Measurements from ENCODE around the gene NT5DC2.

Gene NT5DC2

GRCh38 chr3:52509753-52510328 lies 23.8 kb downstream of the NT5DC2 start:
- DNase-seq (ENCODE audit: low read depth): no peak

DNA sequence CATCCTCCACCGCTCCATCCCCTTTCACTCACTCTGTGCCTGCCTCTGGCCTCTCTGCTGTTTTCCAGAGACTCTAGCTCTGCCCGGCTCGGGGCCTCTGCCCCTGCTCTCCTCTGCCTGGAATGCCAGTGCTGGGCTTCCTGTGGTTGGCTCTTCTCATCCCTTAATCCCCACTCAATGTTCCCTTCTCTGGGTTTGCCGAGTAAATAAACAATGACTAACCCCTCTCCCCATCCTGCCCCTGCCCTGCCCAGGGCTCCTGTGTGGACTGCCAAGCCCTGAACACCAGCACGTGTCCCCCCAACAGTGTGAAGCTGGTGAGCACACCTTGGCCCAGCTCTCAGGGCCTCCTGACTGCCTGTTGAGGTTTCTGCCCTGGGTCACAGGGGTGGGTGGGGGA lies 26.3 kb downstream of the NT5DC2 start:
- DNase-seq (ENCODE audit: low read depth): no peak

DNA sequence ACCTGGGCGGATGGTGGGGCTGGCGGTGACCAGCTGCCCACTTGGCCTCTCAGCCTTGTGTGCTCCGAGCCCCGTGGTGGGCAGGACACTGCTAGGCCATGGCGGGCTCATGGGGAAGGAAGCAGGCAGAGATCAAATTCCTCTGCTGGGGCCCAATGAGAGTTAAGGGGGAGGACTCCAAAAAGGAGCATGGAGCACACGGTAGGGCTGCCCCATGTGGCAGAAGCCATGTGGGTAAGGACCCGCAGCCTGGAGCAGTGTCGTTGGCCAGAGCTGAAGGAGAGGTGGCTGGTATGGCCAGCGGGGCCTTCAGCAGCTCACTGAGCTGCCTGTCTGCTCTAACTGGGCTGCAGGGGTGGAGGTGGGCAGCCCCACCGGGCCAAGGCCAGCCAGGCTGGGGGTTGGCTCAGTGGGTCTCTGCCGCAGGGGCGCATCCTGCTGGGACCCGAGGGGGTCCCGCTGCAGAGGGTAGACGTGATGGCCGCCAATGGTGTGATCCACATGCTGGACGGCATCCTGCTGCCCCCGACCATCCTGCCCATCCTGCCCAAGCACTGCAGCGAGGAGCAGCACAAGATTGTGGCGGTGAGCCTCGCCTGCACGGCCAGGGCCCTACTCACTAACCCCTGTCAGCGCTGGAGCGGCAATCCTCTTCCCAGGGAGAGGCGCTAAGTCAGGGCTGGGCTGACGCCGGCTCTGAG lies 27.2 kb downstream of the NT5DC2 start:
- DNase-seq (ENCODE audit: low read depth): no peak

GRCh38 chr3:52504977-52505376 lies 28.7 kb downstream of the NT5DC2 start:
- no peak for DNase-seq (ENCODE audit: low read depth)

DNA sequence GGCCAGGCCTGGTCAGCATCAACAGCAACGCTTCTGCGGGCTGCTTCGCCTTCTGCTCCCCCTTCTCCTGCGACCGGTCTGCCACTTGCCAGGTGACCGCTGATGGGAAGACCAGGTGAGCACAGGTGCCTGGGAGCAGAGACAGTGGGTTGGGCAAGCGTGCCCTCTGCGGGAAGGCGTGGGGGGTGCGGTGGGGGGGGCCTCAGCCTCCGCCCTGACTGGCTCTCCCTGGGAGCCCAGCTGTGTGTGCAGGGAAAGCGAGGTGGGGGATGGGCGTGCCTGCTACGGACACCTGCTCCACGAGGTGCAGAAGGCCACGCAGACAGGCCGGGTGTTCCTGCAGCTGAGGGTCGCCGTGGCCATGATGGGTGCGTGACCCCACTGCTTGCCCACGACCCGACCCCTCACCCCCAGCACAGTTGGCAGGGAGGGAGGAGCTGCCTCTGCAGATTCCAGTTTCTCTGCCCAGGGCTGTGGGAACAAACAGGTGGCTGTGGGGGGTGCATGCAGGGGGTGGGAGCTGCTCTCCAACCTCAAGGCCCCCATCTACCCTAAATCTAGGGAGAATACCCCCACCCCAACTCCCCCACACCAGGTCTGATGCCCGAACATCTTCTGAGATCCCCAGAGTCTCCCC lies 29.8 kb downstream of the NT5DC2 start:
- DNase-seq (ENCODE audit: low read depth): no peak

- no peak for DNase-seq (ENCODE audit: low read depth)
Observed at GRCh38 chr3:52502808-52503350, 30.8 kb downstream of the NT5DC2 start.

DNA sequence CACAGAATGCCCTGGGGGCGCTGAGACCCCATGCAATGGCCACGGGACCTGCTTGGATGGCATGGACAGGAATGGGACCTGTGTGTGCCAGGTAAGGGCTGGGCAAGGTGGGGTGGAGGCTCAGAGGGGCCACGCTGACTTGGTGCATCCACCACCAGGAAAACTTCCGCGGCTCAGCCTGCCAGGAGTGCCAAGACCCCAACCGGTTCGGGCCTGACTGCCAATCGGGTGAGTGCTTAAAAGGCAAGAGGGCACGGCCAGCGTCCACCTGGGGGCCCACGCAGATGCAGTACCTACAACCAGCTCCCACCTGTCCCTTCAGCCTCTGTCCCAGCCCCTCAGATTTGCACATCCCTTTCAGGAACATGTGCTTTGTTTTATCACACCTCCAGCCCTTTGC lies 31.7 kb downstream of the NT5DC2 start:
- DNase-seq (ENCODE audit: low read depth): no peak

GRCh38 chr3:52501046-52501445 lies 32.6 kb downstream of the NT5DC2 start:
- DNase-seq (ENCODE audit: low read depth): no peak

DNA sequence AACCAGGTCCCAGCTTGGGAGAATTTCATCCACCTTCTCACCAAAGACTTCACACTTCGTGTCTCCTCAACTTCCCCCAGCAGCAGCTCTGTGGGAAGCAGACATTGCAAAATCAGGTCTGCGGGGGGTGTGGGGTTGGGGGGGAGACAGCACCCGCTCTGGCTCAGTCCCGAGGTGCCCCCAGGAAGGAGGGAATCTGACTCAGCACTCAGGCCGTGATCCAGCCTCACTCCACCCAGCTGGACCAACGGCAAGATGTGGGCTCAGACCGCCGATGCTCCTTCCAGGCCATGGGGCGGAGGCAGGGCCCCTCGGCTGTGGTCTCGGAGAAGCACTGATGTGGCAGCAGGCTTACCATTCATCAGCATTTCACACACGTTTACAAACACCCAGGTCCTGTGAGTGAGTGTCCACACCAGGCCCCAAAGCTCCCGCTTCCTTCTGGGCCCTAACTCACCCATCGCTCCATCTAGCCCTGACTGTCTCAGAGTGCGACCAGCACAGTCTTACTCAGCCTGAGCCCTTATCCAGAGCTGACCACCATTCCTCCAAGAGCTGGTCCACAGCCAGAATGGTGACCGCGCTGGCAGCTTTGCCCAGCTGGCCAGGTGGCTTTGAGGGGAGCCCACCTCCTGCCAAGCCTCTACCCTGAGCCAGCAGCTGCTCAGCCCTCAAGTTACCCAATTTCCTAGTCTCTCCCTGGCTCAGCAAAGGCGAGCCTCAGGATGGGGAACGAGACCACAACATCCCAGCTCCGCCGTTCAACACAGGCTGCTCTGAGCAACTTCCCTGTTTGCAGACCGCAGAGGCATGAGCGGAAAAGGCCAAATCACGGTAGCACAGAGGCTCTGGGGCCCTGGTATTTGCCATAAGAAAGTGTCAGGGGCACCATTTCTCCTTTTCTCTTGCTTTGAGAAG lies 35.3 kb downstream of the NT5DC2 start:
- DNase-seq (ENCODE audit: low read depth): no peak

DNA sequence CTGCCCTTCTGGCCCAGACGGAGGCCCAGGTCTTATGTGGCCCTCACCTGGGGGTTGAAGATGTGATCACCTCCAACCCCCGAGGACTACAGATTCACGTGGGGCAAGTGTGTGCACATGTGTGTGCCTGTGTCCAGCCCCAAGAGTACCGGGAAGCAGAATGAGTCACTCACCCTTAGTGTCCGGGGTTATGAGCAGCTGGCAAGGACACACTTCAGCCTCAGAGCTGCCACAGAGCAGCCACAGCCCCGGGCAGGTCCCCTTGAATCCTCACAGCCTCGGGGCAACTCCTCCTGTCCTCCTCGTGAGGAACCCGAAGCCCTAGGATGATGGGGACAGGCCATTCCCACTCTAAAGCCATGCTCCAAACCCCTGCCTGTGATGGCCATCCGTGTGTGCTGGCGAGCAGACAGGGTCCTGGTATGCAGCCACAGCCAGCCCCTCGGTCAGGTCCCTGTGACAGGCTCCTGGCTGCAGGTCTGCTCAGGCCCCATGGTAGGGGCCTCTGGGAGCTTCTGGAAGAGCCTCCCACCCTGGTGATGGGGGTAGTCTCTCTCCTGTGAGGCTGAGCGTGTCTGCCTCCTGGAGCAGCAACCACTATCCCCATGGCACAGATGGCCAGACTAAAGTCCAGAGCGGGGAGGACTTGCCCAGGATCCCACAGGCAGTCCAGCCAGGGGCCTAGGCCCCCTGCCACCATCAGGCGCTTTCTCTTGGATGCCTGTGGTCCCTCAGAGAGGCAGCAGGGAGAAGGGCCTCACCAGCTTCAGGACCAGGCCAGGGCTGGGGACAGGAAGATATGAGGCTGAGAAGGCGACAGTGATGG lies 37.7 kb downstream of the NT5DC2 start:
- DNase-seq (ENCODE audit: low read depth): no peak

DNA sequence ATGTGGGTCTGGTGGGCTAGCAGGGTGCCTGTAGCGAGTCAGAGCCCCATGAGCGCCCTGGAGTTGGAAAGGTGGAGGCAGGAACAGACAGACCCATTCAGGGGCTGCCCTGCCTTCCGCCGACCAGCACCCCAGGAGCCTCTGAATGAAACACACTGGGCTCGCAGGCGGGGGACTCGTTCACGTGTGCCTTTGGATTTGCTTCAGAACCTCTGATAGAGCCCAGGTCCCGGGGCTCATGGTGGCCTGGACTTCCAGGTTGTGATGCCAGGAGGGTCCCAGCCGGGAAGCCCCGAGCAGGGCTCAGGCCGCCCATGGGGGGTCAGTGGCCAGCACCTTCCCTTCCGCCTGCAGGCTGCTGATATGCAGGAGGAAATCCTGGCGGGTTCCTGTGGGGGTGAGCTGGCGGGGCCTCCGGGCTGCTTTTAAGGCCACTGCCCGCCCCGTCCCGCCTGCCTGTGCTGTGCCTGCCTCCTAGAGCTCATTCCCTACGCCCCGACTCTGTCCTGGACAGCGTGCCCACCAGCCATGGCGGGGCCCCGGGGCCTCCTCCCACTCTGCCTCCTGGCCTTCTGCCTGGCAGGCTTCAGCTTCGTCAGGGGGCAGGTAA lies 38.7 kb downstream of the NT5DC2 start, which contains the start of gene STAB1:
Gene STAB1 (plus strand): TSS at position 453 of the 610 bp plus-strand sequence. CDS start 76 bp downstream, at position 529.
- DNase-seq (ENCODE audit: low read depth): no peak

GRCh38 chr3:52494445-52494844 lies 39.2 kb downstream of the NT5DC2 start:
- DNase-seq (ENCODE audit: low read depth): no peak

GRCh38 chr3:52493232-52494017 lies 40.2 kb downstream of the NT5DC2 start:
- no peak for DNase-seq (ENCODE audit: low read depth)

GRCh38 chr3:52492059-52492458 lies 41.6 kb downstream of the NT5DC2 start:
- DNase-seq (ENCODE audit: low read depth): no peak

- no peak for DNase-seq (ENCODE audit: low read depth)
Observed at GRCh38 chr3:52490939-52491526, 42.6 kb downstream of the NT5DC2 start.

GRCh38 chr3:52490035-52490938 lies 43.4 kb downstream of the NT5DC2 start:
- no peak for DNase-seq (ENCODE audit: low read depth)

GRCh38 chr3:52489453-52489852 lies 44.2 kb downstream of the NT5DC2 start:
- no peak for DNase-seq (ENCODE audit: low read depth)

GRCh38 chr3:52488746-52489145 lies 44.9 kb downstream of the NT5DC2 start:
- DNase-seq (ENCODE audit: low read depth): no peak
